Natural killer cell (primary cell): ENCODE measurements around the gene HSPA1A. TPM values are rescaled to one million over a fixed set of nuclear protein-coding genes. Genes with fewer than 3 reads are reported as not detected.

Experiments
- ATAC-seq, 3 donors: fragments of 150-1000 bp in 2 of 3; fragments of 200-7000 bp in 1 of 3; cut with Tn5 transposase; 1 replicate in 1 of 3; 2 replicates in 2 of 3; pipeline ENCODE4 v1.10.0; 2021; ENCODE audit warnings: mild to moderate bottlenecking in 2 of 3, moderate library complexity in 2 of 3
- DNase-seq, 2 donors: peaks; one replicate each; pipeline versions ENCODE4 v3.0.0 to v3.0.0-alpha.2; 2013 to 2021; ENCODE audit warnings: mixed read lengths in 1 of 2
- H3K27ac ChIP-seq: one replicate; pipeline ENCODE4 v1.5.1; 2013; ENCODE audit warnings: mild to moderate bottlenecking, low read length
- H3K27me3 ChIP-seq: one replicate; pipeline ENCODE4 v1.6.1; 2013; ENCODE audit warnings: low read length; ENCODE audit not compliant: control insufficient read depth, insufficient read depth
- H3K36me3 ChIP-seq: one replicate; pipeline ENCODE4 v1.6.1; 2013; ENCODE audit warnings: low read length; ENCODE audit not compliant: control insufficient read depth, insufficient read depth
- H3K4me1 ChIP-seq: one replicate; pipeline ENCODE4 v1.6.1; 2013; ENCODE audit warnings: low read length; ENCODE audit not compliant: control insufficient read depth, insufficient read depth
- H3K4me3 ChIP-seq: one replicate; pipeline ENCODE4 v1.5.1; 2013; ENCODE audit warnings: low read length
- H3K9me3 ChIP-seq: one replicate; pipeline ENCODE4 v1.6.1; 2013; ENCODE audit warnings: low read length; ENCODE audit not compliant: control insufficient read depth, insufficient read depth
- H3K27ac Mint-ChIP-seq, 2 donors: one replicate each; pipeline ENCODE4 v1.8.0; 2022; ENCODE audit warnings: mild to moderate bottlenecking in 2 of 2, mixed read lengths in 2 of 2, moderate library complexity in 1 of 2
- H3K27me3 Mint-ChIP-seq, 2 donors: one replicate each; pipeline ENCODE4 v1.8.0; 2022; ENCODE audit warnings: low read depth in 2 of 2, mixed read lengths in 2 of 2
- H3K36me3 Mint-ChIP-seq: one replicate; pipeline ENCODE4 v1.8.0; 2022; ENCODE audit warnings: mixed read lengths
- H3K4me1 Mint-ChIP-seq, 2 donors: one replicate each; pipeline ENCODE4 v1.8.0; 2022; ENCODE audit warnings: mixed read lengths in 2 of 2
- H3K4me3 Mint-ChIP-seq: one replicate; pipeline ENCODE4 v1.8.0; 2022; ENCODE audit warnings: mild to moderate bottlenecking, moderate library complexity, mixed read lengths
- H3K9me3 Mint-ChIP-seq, 2 donors: one replicate each; pipeline ENCODE4 v1.8.0; 2022; ENCODE audit warnings: mixed read lengths in 2 of 2
- WGBS: methylation state at CpG from one replicate; pipeline ENCODE4 v1.1.7; 2013; ENCODE audit warnings: missing lambda C conversion rate; ENCODE audit not compliant: insufficient coverage; 5-methylcytosine and 5-hydroxymethylcytosine counted together
- intact Hi-C: fragments of 100-400 bp; cut with micrococcal nuclease; formaldehyde crosslinking; loops from one replicate; pipeline ENCODE4 v1.14.2; 2022
- total RNA-seq, 4 donors: library from RNA; stranded (reverse); fragments of 120-200 nt in 1 of 4; gene quantifications; one replicate each; pipeline versions ENCODE4 v1.2.3 to v1.2.4, GENCODE V29; 2013 to 2022
- TF ChIP-seq, protein P1 (sequence below): fragments of 200-600 bp; IDR thresholded peaks from one replicate; pipeline ENCODE4 v1.8.0; 2022; ENCODE audit warnings: antibody characterized with exemption

The HSPA1A gene
- total RNA-seq, 3 donors from 2014 or later (not counting 1 experiment from before 2014, with no cell fraction given): 24.4 to 34.6 (median 34.5) TPM

DNA sequence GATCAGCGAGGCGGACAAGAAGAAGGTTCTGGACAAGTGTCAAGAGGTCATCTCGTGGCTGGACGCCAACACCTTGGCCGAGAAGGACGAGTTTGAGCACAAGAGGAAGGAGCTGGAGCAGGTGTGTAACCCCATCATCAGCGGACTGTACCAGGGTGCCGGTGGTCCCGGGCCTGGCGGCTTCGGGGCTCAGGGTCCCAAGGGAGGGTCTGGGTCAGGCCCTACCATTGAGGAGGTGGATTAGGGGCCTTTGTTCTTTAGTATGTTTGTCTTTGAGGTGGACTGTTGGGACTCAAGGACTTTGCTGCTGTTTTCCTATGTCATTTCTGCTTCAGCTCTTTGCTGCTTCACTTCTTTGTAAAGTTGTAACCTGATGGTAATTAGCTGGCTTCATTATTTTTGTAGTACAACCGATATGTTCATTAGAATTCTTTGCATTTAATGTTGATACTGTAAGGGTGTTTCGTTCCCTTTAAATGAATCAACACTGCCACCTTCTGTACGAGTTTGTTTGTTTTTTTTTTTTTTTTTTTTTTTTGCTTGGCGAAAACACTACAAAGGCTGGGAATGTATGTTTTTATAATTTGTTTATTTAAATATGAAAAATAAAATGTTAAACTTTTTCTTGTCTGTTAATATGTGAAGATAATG is 14.4 kb downstream of the HSPA1A start:
- Mint-ChIP-seq H3K27ac (peak overlapping the region; percentile 74 to 91), H3K4me1 (peaks cover 29 to 30% of the 10 kb centered on the region in 2 donors), H3K9me3 (no peaks in the 10 kb centered on the region), H3K27me3 (no peaks in the 10 kb centered on the region), H3K4me3 (peak overlapping the region; percentile 84), H3K36me3 (no peaks in the 10 kb centered on the region)
- no peaks in the 10 kb centered on the region for H3K9me3 ChIP-seq
- intact Hi-C loops: loop anchor here (1.0 to 5.0 kb wide), 4 partner anchors 32 to 287 kb away; partner anchors contain the start of genes DDX39B and VARS1
- DNase-seq: peak in 1 of 2 donors; percentile 78
- H3K27me3 ChIP-seq: no peaks in the 10 kb centered on the region
- peak overlapping the region; percentile 57 for H3K27ac ChIP-seq
- TF ChIP-seq, protein P1, sequence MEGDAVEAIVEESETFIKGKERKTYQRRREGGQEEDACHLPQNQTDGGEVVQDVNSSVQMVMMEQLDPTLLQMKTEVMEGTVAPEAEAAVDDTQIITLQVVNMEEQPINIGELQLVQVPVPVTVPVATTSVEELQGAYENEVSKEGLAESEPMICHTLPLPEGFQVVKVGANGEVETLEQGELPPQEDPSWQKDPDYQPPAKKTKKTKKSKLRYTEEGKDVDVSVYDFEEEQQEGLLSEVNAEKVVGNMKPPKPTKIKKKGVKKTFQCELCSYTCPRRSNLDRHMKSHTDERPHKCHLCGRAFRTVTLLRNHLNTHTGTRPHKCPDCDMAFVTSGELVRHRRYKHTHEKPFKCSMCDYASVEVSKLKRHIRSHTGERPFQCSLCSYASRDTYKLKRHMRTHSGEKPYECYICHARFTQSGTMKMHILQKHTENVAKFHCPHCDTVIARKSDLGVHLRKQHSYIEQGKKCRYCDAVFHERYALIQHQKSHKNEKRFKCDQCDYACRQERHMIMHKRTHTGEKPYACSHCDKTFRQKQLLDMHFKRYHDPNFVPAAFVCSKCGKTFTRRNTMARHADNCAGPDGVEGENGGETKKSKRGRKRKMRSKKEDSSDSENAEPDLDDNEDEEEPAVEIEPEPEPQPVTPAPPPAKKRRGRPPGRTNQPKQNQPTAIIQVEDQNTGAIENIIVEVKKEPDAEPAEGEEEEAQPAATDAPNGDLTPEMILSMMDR: peak; percentile 64
- ATAC-seq: peak in 2 of 3 donors; percentile 15 to 49
- 3% methylated on average over 11 of the region's 15 CpGs for WGBS
- H3K4me3 ChIP-seq: peak overlapping the region; percentile 48
- peaks cover 48% of the 10 kb centered on the region for H3K4me1 ChIP-seq
- H3K36me3 ChIP-seq: no peaks in the 10 kb centered on the region

DNA sequence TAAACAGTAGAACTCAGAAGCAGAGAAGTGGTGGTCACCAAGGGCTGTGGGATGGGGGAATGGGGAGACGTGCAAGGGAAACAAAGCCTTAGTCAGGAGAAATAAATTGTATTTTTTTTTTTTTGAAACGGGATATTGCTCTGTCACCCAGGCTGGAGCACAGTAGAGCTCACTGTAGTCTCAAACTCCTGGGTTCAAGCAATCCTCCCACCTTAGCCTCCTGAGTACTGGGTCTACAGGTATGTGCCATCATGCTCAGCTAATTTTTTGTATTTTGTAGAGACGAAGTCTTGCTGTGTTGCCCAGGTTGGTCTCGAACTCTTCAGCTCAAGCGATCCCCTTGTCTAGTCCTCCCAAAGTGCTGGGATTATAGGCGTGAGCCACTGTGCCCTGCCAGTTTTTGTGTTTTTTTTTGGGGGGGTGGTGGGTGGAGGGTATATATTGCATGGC is 15.6 kb downstream of the HSPA1A start:
- Histone ChIP-seq H3K4me1 (peaks cover 54% of the 10 kb centered on the region), H3K4me3 (no peak overlapping the region), H3K36me3 (no peaks in the 10 kb centered on the region), H3K27me3 (no peaks in the 10 kb centered on the region), H3K27ac (no peak overlapping the region), H3K9me3 (no peaks in the 10 kb centered on the region)
- Mint-ChIP-seq H3K4me1 (peaks cover 38 to 39% of the 10 kb centered on the region in 2 donors), H3K27me3 (no peaks in the 10 kb centered on the region), H3K36me3 (no peaks in the 10 kb centered on the region), H3K9me3 (no peaks in the 10 kb centered on the region), H3K4me3 (peak overlapping the region; percentile 84), H3K27ac (peak overlapping the region; percentile 74 to 91)
- no peak for ATAC-seq
- intact Hi-C loops: loop anchor here (1.0 to 5.0 kb wide), 4 partner anchors 34 to 289 kb away; partner anchors contain the start of genes DDX39B and VARS1
- TF ChIP-seq, protein P1: no peak
- DNase-seq: no peak
- 69% methylated on average over 5 of the region's 6 CpGs for WGBS

DNA sequence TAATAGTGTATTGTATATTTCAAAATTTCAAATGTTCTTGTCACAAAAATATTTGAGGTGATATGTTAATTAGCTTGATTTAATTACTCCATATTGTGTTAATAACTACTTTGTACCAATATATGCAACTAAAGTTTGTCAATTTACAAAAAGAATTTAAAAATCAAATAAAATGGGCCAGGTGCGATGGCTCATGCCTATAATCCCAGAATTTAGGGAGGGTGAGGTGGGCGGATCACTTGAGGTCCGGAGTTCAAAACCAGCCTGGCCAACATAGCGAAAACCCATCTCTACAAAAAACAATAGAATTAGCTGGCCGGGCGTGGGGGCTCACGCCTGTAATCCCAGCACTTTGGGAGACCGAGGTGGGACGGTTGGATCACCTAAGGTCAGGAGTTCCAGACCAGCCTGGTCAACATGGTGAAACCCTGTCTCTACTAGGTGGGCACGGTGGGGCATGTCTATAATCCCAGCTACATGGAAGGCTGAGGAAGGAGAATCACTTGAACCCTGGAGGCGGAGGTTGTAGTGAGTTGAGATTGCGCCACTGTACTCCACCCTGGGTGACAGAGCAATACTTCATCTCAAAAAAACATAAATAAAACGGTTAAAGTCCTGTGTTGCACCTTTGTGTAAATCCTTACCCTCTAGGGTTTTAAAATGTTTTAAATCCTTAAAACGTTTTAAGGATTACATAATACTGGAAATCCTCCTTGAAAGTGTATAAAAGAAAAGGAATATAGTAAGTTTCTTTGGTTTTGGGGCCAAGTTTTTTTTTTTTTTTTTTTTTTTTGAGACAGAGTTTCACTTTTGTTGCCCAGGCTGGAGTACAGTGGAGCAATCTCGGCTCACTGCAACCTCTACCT is 16.2 kb downstream of the HSPA1A start:
- Mint-ChIP-seq H3K36me3 (no peaks in the 10 kb centered on the region), H3K9me3 (no peaks in the 10 kb centered on the region), H3K4me1 (peaks cover 45 to 46% of the 10 kb centered on the region in 2 donors), H3K27ac (no peak overlapping the region), H3K27me3 (no peaks in the 10 kb centered on the region), H3K4me3 (peak overlapping the region; percentile 84)
- intact Hi-C loops: loop anchor here (5.0 kb wide), 2 partner anchors 34 to 289 kb away; partner anchors contain the start of genes DDX39B and VARS1
- Histone ChIP-seq H3K9me3 (no peaks in the 10 kb centered on the region), H3K36me3 (no peaks in the 10 kb centered on the region), H3K27me3 (no peaks in the 10 kb centered on the region), H3K4me3 (no peak overlapping the region), H3K27ac (no peak overlapping the region), H3K4me1 (peaks cover 54% of the 10 kb centered on the region)
- TF ChIP-seq, protein P1: no peak
- DNase-seq (no peak), ATAC-seq (no peak)
- 93% methylated on average over 13 of the region's 15 CpGs for WGBS
